Retinal pigment epithelial cell (primary cell): Measurements from ENCODE around the gene PREP.
A peak's percentile ranks its signal among the peaks of the same experiment; 100 is the strongest.

Experiments used
- DNase-seq: peaks from one replicate; pipeline ENCODE4 v3.0.0-alpha.2; 2010; ENCODE audit warnings: low read depth
- H3K4me3 ChIP-seq: 2 replicates; pipeline ENCODE4 v1.5.1; 2011; ENCODE audit warnings: mild to moderate bottlenecking, low read length, control low read depth, moderate library complexity
- CTCF ChIP-seq: conservative IDR thresholded peaks from 2 replicates; pipeline ENCODE4 v1.5.1; 2011; ENCODE audit warnings: low read depth, low read length, control low read depth, inconsistent platforms

PREP gene

GRCh38 chr6:105369145-105369544 is 33.7 kb downstream of the PREP start:
- no peak overlapping the region for H3K4me3 ChIP-seq
- no peak for TF ChIP-seq CTCF
- no peak for DNase-seq

- no peak for DNase-seq
- no peak overlapping the region for H3K4me3 ChIP-seq
- no peak for TF ChIP-seq CTCF
Measured at GRCh38 chr6:105364243-105364642, 38.6 kb downstream of the PREP start.

DNA sequence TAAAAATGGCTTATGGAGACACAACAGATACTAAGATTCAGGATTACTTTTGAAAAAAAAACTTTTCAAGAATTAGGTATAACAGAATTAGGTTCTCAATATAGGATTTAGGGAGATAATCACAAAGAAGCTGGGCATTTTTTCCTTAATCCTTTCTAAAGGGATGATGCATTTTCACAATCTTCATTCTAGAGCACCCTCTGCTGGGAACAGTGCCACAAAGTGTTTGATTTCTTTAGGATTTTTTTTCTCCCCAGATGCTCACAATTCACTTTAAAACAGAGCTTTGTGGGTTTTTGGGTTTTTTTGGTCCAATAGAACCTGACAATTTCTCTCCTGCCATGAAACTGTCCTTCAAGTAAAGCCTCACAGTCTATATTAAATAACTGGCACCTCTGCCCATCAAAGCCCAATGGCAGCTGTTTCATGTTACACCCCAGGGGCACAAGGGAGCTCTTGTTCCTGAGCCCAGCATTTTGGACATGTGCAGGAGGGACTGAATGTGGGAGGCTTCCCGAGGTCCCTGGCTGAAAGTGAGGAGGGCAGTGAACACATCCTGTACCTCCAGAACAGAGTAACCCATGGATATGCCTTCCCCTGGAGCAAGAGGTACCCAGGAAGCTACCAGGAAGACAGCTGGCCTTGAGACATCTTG is 39.7 kb downstream of the PREP start:
- TF ChIP-seq CTCF: peak; percentile 47
- no peak overlapping the region for H3K4me3 ChIP-seq
- peak; percentile 2 for DNase-seq

DNA sequence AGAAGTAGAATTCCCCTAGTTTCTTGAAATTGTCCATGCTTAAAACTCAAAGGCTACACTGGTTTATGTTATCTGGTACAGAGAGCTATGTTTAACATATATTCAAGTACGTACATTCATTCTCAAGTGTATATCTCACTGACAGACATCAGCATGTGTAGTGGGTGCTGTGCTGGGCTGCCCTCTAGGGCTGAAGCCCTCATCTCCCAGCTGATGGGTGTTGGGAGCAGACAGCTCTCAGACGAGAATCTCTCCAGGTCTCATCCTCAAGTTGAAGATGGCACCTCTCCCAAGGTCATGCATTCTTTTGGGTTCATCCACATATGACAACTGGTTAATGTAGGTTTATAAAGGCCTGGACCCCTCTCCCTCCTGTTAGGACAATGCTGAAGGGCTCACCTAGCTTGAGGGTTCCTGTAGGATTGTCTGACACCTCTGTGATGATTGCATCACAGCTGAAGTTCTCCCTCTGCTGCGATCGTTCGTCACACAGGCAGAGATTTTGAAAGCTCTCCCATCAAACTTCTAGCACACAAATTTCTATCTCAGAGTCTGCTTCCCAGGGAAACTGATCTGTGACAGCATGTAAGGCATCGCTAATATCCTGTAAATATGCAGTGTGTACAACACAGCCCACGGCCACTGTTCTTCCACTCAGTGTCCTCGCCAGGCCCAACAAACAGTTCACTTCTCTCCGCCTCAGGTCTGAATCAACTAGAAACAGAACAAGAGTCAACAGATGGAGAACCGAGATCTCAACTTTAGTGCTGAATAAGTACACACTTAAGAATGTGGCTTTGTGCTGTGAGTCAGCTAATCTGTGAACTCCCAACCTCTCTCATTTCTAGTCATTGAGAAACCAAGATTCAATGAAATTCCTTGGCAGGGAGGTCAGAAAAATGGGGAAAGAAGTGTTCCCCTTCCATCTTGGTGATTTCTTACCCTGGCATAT is 43.2 kb downstream of the PREP start:
- H3K4me3 ChIP-seq: no peak overlapping the region
- TF ChIP-seq CTCF: no peak
- DNase-seq: peak; percentile 84

DNA sequence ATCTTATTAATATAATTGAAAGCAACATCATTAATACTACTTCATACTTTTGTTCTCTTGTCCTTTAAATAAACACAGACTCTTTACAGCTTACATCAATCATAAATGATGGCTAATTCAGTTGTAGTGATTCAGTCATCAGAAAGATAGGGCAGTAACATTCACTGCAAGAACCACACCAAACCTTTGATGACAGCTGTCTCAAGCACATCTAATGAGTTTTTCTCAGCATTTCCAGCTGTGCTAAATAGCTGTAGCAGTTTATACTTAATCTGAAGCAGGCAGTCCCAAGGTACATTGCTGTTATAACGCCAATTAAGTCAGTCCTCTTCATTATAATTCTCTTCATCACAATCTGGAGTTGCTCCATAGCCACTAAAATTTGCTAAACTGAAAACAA is 45.7 kb downstream of the PREP start:
- DNase-seq: no peak
- H3K4me3 ChIP-seq: no peak overlapping the region
- TF ChIP-seq CTCF: no peak

GRCh38 chr6:105352037-105352617 is 50.8 kb downstream of the PREP start:
- DNase-seq: no peak
- no peak for TF ChIP-seq CTCF
- H3K4me3 ChIP-seq: no peak overlapping the region
